CD4-positive, CD25-positive, alpha-beta regulatory T cell (primary cell): ENCODE data around the gene STX10. TPM values are rescaled to one million over a fixed set of nuclear protein-coding genes. Genes with fewer than 3 reads are reported as not detected.

Experiments
- ATAC-seq, 2 donors: fragments of 150-1000 bp; cut with Tn5 transposase; one replicate each; pipeline ENCODE4 v1.10.0; 2021; ENCODE audit warnings: low read depth in 2 of 2, moderate number of reproducible peaks in 2 of 2, moderate library complexity in 1 of 2
- DNase-seq, 3 donors: peaks; one replicate each; pipeline versions ENCODE4 v3.0.0 to v3.0.0-alpha.2; 2012 to 2022; ENCODE audit warnings: mixed read lengths in 1 of 3
- H3K27ac ChIP-seq: one replicate; pipeline ENCODE4 v1.7.0; 2013; ENCODE audit warnings: mild to moderate bottlenecking, low read length; ENCODE audit not compliant: insufficient read depth, poor library complexity, severe bottlenecking
- H3K27me3 ChIP-seq: one replicate; pipeline ENCODE4 v1.7.0; 2013; ENCODE audit warnings: low read length; ENCODE audit not compliant: control insufficient read depth, insufficient read depth
- H3K36me3 ChIP-seq: one replicate; pipeline ENCODE4 v1.7.0; 2013; ENCODE audit warnings: mild to moderate bottlenecking, low read length, moderate library complexity; ENCODE audit not compliant: control insufficient read depth, insufficient read depth
- H3K4me1 ChIP-seq: 2 replicates; pipeline ENCODE4 v1.7.0; 2013; ENCODE audit warnings: mild to moderate bottlenecking, low read length; ENCODE audit not compliant: insufficient read depth, control insufficient read depth, poor library complexity, severe bottlenecking
- H3K4me3 ChIP-seq: one replicate; pipeline ENCODE4 v1.7.0; 2013; ENCODE audit warnings: low read depth, mild to moderate bottlenecking, low read length, moderate library complexity
- H3K9me3 ChIP-seq, 2 experiments: 1 replicate in 1 of 2; 2 replicates in 1 of 2; pipeline ENCODE4 v1.7.0; 2013; ENCODE audit warnings: low read length in 2 of 2, mild to moderate bottlenecking in 1 of 2, moderate library complexity in 1 of 2; ENCODE audit not compliant: control insufficient read depth in 2 of 2
- H3K27ac Mint-ChIP-seq, 3 donors: one replicate each; pipeline ENCODE4 v1.8.0; 2020 to 2022; ENCODE audit warnings: mild to moderate bottlenecking in 3 of 3, mixed read lengths in 3 of 3, moderate library complexity in 2 of 3
- H3K27me3 Mint-ChIP-seq: one replicate; pipeline ENCODE4 v1.8.0; 2022; ENCODE audit warnings: mild to moderate bottlenecking, mixed read lengths
- H3K36me3 Mint-ChIP-seq: one replicate; pipeline ENCODE4 v1.8.0; 2020; ENCODE audit warnings: mixed read lengths
- H3K4me1 Mint-ChIP-seq, 4 donors: one replicate each; pipeline ENCODE4 v1.8.0; 2020 to 2022; ENCODE audit warnings: mixed read lengths in 4 of 4, mild to moderate bottlenecking in 1 of 4
- H3K4me3 Mint-ChIP-seq, 4 donors: one replicate each; pipeline ENCODE4 v1.8.0; 2020 to 2022; ENCODE audit warnings: mild to moderate bottlenecking in 4 of 4, mixed read lengths in 4 of 4, moderate library complexity in 3 of 4
- H3K9me3 Mint-ChIP-seq, 7 donors: one replicate each; pipeline ENCODE4 v1.8.0; 2020 to 2022; ENCODE audit warnings: mixed read lengths in 7 of 7, mild to moderate bottlenecking in 3 of 7, moderate library complexity in 2 of 7
- polyA plus RNA-seq, 4 donors: library from polyadenylated mRNA; unstranded; fragments of 300-500 nt; fragmentation: Illumina TruSeq; gene quantifications; one replicate each; pipeline ENCODE4 v1.2.3, GENCODE V29; 2021
- total RNA-seq: library from RNA; stranded (reverse); gene quantifications from one replicate; pipeline ENCODE4 v1.2.3, GENCODE V29; 2022

Gene STX10
- total and polyA plus RNA-seq, 5 donors from 2014 or later: 52.4 to 68.2 (median 56.5) TPM

- H3K36me3 ChIP-seq: no peaks in the 10 kb centered on the region
- peaks cover 29% of the 10 kb centered on the region for H3K27me3 Mint-ChIP-seq
- peak; percentile 43 to 72 (median 49) for DNase-seq
- ATAC-seq: no peak
- H3K4me1 ChIP-seq: peaks cover 57% of the 10 kb centered on the region
- peak overlapping the region; percentile 98 for H3K4me3 ChIP-seq
- H3K4me1 Mint-ChIP-seq: peaks cover 0 to 50% (median 27%) of the 10 kb centered on the region in 4 donors
- peaks cover 0 to 5% (median 1%) of the 10 kb centered on the region in 7 donors for H3K9me3 Mint-ChIP-seq
- peaks cover 14% of the 10 kb centered on the region for H3K36me3 Mint-ChIP-seq
- H3K27ac Mint-ChIP-seq: peak overlapping the region; percentile 94 to 99 (median 98)
- H3K27me3 ChIP-seq: no peaks in the 10 kb centered on the region
- peak overlapping the region; percentile 97 for H3K27ac ChIP-seq
- no peaks in the 10 kb centered on the region for H3K9me3 ChIP-seq
- peak overlapping the region; percentile 94 to 99 (median 98) for H3K4me3 Mint-ChIP-seq
These were observed 4.1 kb upstream of the STX10 start for GRCh38 chr19:13154241-13154778.

GRCh38 chr19:13153569-13154240 is 3.5 kb upstream of the STX10 start:
- ATAC-seq (no peak), DNase-seq (no peak)
- H3K9me3 ChIP-seq: no peaks in the 10 kb centered on the region
- Mint-ChIP-seq H3K9me3 (peaks cover 0 to 5% (median 1%) of the 10 kb centered on the region in 7 donors), H3K27me3 (peaks cover 29% of the 10 kb centered on the region), H3K36me3 (peaks cover 14% of the 10 kb centered on the region), H3K4me3 (peak overlapping the region; percentile 94 to 99 (median 98)), H3K27ac (peak overlapping the region; percentile 99 to 100 (median 99)), H3K4me1 (peaks cover 0 to 53% (median 30%) of the 10 kb centered on the region in 4 donors)
- H3K4me1 ChIP-seq: peaks cover 60% of the 10 kb centered on the region
- peak overlapping the region; percentile 98 for H3K4me3 ChIP-seq
- H3K36me3 ChIP-seq: no peaks in the 10 kb centered on the region
- no peaks in the 10 kb centered on the region for H3K27me3 ChIP-seq
- H3K27ac ChIP-seq: peak overlapping the region; percentile 97

GRCh38 chr19:13152974-13153568 is 2.9 kb upstream of the STX10 start:
- H3K27ac Mint-ChIP-seq: peak overlapping the region; percentile 99 to 100 (median 99)
- H3K9me3 Mint-ChIP-seq: peaks cover 0 to 5% (median 1%) of the 10 kb centered on the region in 7 donors
- H3K4me3 Mint-ChIP-seq: peak overlapping the region; percentile 94 to 99 (median 98)
- no peaks in the 10 kb centered on the region for H3K27me3 ChIP-seq
- peaks cover 29% of the 10 kb centered on the region for H3K27me3 Mint-ChIP-seq
- H3K36me3 ChIP-seq: no peaks in the 10 kb centered on the region
- peak overlapping the region; percentile 97 for H3K27ac ChIP-seq
- H3K36me3 Mint-ChIP-seq: peaks cover 14% of the 10 kb centered on the region
- peak; percentile 94 to 97 (median 95) for DNase-seq
- H3K4me1 ChIP-seq: peaks cover 59% of the 10 kb centered on the region
- peaks cover 0 to 53% (median 29%) of the 10 kb centered on the region in 4 donors for H3K4me1 Mint-ChIP-seq
- H3K4me3 ChIP-seq: peak overlapping the region; percentile 98
- ATAC-seq: peak; percentile 27 to 32
- no peaks in the 10 kb centered on the region for H3K9me3 ChIP-seq

- no peaks in the 10 kb centered on the region for H3K27me3 ChIP-seq
- Mint-ChIP-seq H3K4me3 (peak overlapping the region; percentile 94 to 99 (median 98)), H3K4me1 (peaks cover 0 to 47% (median 25%) of the 10 kb centered on the region in 4 donors), H3K36me3 (peaks cover 14% of the 10 kb centered on the region), H3K27ac (peak overlapping the region; percentile 99 to 100 (median 99)), H3K9me3 (peaks cover 0 to 5% (median 1%) of the 10 kb centered on the region in 7 donors), H3K27me3 (peaks cover 29% of the 10 kb centered on the region)
- H3K36me3 ChIP-seq: no peaks in the 10 kb centered on the region
- ATAC-seq: peak; percentile 1 to 2
- H3K27ac ChIP-seq: peak overlapping the region; percentile 97
- peak overlapping the region; percentile 98 for H3K4me3 ChIP-seq
- DNase-seq: no peak
- peaks cover 56% of the 10 kb centered on the region for H3K4me1 ChIP-seq
- H3K9me3 ChIP-seq: no peaks in the 10 kb centered on the region
These were observed 2.3 kb upstream of the STX10 start for GRCh38 chr19:13152356-13152973.

- peak; percentile 54 to 63 for ATAC-seq
- Histone ChIP-seq H3K36me3 (no peaks in the 10 kb centered on the region), H3K27me3 (no peaks in the 10 kb centered on the region), H3K27ac (peak overlapping the region; percentile 97), H3K9me3 (no peaks in the 10 kb centered on the region), H3K4me3 (peak overlapping the region; percentile 98), H3K4me1 (peaks cover 53% of the 10 kb centered on the region)
- Mint-ChIP-seq H3K36me3 (peaks cover 14% of the 10 kb centered on the region), H3K27me3 (peaks cover 29% of the 10 kb centered on the region), H3K4me3 (peak overlapping the region; percentile 94 to 99 (median 98)), H3K27ac (peak overlapping the region; percentile 99 to 100 (median 99)), H3K9me3 (peaks cover 0 to 5% (median 1%) of the 10 kb centered on the region in 7 donors), H3K4me1 (peaks cover 0 to 44% (median 19%) of the 10 kb centered on the region in 4 donors)
- peak; percentile 94 to 97 (median 96) for DNase-seq
These were observed 1.6 kb upstream of the STX10 start for GRCh38 chr19:13151605-13152355.

- DNase-seq (peak in 2 of 3 donors; percentile 7 to 45), ATAC-seq (peak; percentile 3 to 6)
- peak overlapping the region; percentile 94 to 99 (median 98) for H3K4me3 Mint-ChIP-seq
- H3K36me3 Mint-ChIP-seq: peaks cover 14% of the 10 kb centered on the region
- peak overlapping the region; percentile 92 for H3K4me3 ChIP-seq
- no peaks in the 10 kb centered on the region for H3K27me3 ChIP-seq
- H3K27me3 Mint-ChIP-seq: peaks cover 22% of the 10 kb centered on the region
- H3K9me3 ChIP-seq: no peaks in the 10 kb centered on the region
- H3K4me1 ChIP-seq: peaks cover 46% of the 10 kb centered on the region
- peaks cover 0 to 37% (median 15%) of the 10 kb centered on the region in 4 donors for H3K4me1 Mint-ChIP-seq
- peaks cover 0 to 5% (median 1%) of the 10 kb centered on the region in 7 donors for H3K9me3 Mint-ChIP-seq
- H3K36me3 ChIP-seq: no peaks in the 10 kb centered on the region
- H3K27ac Mint-ChIP-seq: peak overlapping the region; percentile 96 to 99 (median 99)
- peak overlapping the region; percentile 97 for H3K27ac ChIP-seq
These were observed 893 bp upstream of the STX10 start for GRCh38 chr19:13150931-13151604.
